ENCODE data around the gene ANKRD27. TPM values are rescaled to one million over a fixed set of nuclear protein-coding genes. Genes with fewer than 3 reads are reported as not detected.
A peak's percentile ranks its signal among the peaks of the same experiment; 100 is the strongest.
"Not testable (repeated sequence)": the region's sequence is repeated elsewhere in the genome, so short reads cannot be mapped to it uniquely, and the experiment has no call there.

The ANKRD27 gene
- total RNA-seq, 1 experiment from 2014 or later, result 40.7 TPM

- Histone ChIP-seq H3K36me3 (replicated peaks; ENCODE audit: control insufficient read depth, insufficient read depth, low read length) (no peaks in the 10 kb centered on the region), H3K4me3 (ENCODE audit: insufficient read depth, low read depth, low read length) (peak overlapping the region; percentile 72), H3K27me3 (ENCODE audit: control insufficient read depth, insufficient read depth, low read length) (peaks cover 29% of the 10 kb centered on the region)
- DNase-seq, result peak; percentile 76
Measured at GRCh38 chr19:32676186-32676894, 1.4 kb upstream of the ANKRD27 start.

DNA sequence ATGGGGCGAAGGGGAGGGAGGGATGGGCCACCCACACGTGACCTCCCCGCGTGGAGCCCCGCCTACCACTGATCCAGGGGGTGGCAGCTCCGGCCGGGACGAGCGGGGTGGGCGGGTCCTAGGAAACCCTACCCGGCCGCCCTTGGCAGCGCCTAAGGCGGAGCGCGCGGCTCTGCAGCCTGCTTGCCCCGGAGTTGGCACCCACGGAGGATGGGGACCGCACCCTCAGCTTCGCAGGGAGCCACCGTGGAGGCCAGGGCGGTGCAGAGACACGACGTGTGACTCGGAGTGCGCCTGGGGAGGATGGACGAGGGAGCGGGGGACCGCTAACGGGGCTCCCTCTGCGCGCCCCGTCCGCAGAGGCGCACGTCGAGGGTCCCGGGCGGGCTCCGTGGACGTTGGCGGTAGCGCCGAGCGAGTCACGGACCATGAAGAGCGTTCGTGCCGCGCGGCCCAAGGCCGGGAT is 773 bp upstream of the ANKRD27 start, which contains the start of gene RGS9BP:
Gene RGS9BP (plus strand): TSS at position 129 of the 466 bp plus-strand sequence. CDS start 416 bp downstream, outside the sequence.
- Histone ChIP-seq H3K36me3 (replicated peaks; ENCODE audit: control insufficient read depth, insufficient read depth, low read length) (no peaks in the 10 kb centered on the region), H3K4me3 (ENCODE audit: insufficient read depth, low read depth, low read length) (peak within 1 kb of the TSS; percentile 91), H3K27me3 (ENCODE audit: control insufficient read depth, insufficient read depth, low read length) (peaks cover 29% of the 10 kb centered on the region)
- peak; percentile 83 for DNase-seq

DNA sequence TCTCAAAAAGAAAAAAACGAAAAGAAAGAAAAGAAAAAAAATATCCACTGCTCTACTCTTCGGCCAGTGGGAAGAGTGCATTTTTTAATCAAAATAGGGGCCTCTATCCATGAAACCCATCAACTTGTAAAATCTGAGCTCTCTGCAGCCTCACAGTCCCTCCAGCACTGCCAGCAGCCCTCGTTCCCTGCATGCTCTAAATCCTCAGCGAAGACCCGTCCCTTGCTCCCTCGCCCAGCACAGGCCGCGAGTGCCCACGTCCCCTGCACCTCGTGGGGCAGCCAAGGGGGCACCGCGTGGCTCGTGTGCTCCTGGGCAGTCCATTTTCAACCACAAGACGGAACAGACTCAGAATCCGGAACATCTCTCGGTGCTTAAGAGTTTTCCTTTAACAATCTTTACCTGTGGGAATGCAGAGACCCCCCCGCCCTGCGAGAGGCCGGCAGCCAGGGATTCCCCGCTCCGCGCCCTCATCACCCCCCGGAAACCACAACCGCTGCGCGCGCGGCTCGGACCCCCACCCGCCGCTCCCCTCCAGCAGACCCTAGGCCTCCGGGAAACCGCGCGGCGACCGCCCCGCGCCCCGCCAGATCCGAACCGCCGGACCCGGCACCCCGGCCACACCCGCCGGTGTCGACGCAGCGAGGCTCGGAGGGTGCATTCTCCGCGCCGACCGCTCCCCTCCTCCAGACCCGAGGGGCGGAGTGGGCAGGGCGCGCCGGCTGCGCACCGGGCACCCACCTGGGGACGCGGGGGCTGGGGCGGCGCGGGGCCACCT is 638 bp downstream of the ANKRD27 start:
- peaks cover 29% of the 10 kb centered on the region for H3K27me3 ChIP-seq (ENCODE audit: control insufficient read depth, insufficient read depth, low read length)
- DNase-seq, result no peak
- no peaks in the 10 kb centered on the region for H3K36me3 ChIP-seq (replicated peaks; ENCODE audit: control insufficient read depth, insufficient read depth, low read length)
- peak overlapping the region; percentile 91 for H3K4me3 ChIP-seq (ENCODE audit: insufficient read depth, low read depth, low read length)

GRCh38 chr19:32673573-32673972 is 1.4 kb downstream of the ANKRD27 start:
- H3K27me3 ChIP-seq (ENCODE audit: control insufficient read depth, insufficient read depth, low read length), result peaks cover 29% of the 10 kb centered on the region
- H3K4me3 ChIP-seq (ENCODE audit: insufficient read depth, low read depth, low read length), result no peak overlapping the region
- DNase-seq, result no peak
- H3K36me3 ChIP-seq (replicated peaks; ENCODE audit: control insufficient read depth, insufficient read depth, low read length), result no peaks in the 10 kb centered on the region

GRCh38 chr19:32672841-32673240 is 2.1 kb downstream of the ANKRD27 start:
- Histone ChIP-seq H3K4me3 (ENCODE audit: insufficient read depth, low read depth, low read length) (no peak overlapping the region), H3K36me3 (replicated peaks; ENCODE audit: control insufficient read depth, insufficient read depth, low read length) (no peaks in the 10 kb centered on the region), H3K27me3 (ENCODE audit: control insufficient read depth, insufficient read depth, low read length) (peaks cover 24% of the 10 kb centered on the region)
- DNase-seq, result no peak

DNA sequence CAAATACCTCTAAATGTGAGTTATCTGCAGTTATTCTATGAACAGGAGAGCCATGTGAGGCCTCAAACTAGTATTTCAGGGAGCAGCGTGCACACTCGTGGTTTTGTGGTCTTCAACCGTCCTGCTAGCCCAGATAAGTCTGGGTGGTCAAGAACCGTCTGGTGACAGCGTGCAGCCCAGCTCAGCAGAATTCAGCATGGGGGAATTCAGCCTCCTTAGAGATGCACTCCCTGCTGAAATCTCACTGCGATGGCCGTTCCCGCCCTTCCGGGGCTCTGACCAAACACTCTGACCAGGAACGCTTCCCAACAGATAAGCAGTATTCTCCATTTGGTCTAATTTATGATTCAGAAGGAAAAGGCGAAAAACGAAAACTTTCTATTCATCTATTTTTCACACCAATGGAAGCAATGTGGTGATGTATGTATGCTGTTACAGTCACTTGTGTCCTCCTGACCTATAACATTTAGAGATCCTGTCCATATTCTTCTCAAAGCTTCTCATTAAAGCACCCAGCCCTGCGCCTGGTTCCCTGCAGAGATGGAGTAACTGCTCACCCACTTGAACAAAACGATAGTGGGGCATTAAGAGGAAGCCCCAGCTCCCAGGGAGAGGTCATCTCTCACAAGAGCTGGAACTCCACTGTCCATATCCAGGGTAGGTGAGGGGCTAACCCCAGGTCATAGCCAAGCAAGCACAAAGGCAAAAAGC is 2.9 kb downstream of the ANKRD27 start:
- no peak for DNase-seq
- H3K4me3 ChIP-seq (ENCODE audit: insufficient read depth, low read depth, low read length), result no peak overlapping the region

DNA sequence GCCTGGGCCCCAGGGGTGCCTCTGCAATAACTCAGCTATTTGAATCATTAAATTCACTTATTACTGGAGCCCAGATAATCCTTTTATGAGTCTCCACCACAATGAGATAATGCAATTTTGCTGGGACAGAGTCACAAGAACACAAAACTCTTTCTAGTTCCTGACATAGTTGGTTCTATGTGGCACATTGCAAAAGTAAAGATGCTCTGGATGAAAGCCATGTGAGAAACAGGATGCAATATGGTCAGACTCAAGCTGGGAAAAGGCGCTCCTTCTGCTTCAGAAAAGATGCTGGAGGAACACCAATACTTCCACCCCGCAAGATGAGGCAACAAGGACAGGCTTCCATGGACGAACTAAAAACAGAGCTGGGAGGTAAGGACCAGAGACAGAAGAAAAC is 5.7 kb downstream of the ANKRD27 start:
- Histone ChIP-seq H3K4me3 (ENCODE audit: insufficient read depth, low read depth, low read length) (no peak overlapping the region), H3K27me3 (ENCODE audit: control insufficient read depth, insufficient read depth, low read length) (no peaks in the 10 kb centered on the region), H3K36me3 (replicated peaks; ENCODE audit: control insufficient read depth, insufficient read depth, low read length) (no peaks in the 10 kb centered on the region; the same call in 1 of the 2 replicates)
- no peak for DNase-seq

More for the DNA sequence above, 2.9 kb downstream of the ANKRD27 start:
- H3K27me3 ChIP-seq (ENCODE audit: control insufficient read depth, insufficient read depth, low read length), result peaks cover 16% of the 10 kb centered on the region
- no peaks in the 10 kb centered on the region for H3K36me3 ChIP-seq (replicated peaks; ENCODE audit: control insufficient read depth, insufficient read depth, low read length)

GRCh38 chr19:32666084-32666483 is 8.9 kb downstream of the ANKRD27 start:
- Histone ChIP-seq H3K36me3 (replicated peaks; ENCODE audit: control insufficient read depth, insufficient read depth, low read length) (no peaks in the 10 kb centered on the region; the same call in 1 of the 2 replicates), H3K4me3 (ENCODE audit: insufficient read depth, low read depth, low read length) (no peak overlapping the region), H3K27me3 (ENCODE audit: control insufficient read depth, insufficient read depth, low read length) (no peaks in the 10 kb centered on the region)
- no peak for DNase-seq

DNA sequence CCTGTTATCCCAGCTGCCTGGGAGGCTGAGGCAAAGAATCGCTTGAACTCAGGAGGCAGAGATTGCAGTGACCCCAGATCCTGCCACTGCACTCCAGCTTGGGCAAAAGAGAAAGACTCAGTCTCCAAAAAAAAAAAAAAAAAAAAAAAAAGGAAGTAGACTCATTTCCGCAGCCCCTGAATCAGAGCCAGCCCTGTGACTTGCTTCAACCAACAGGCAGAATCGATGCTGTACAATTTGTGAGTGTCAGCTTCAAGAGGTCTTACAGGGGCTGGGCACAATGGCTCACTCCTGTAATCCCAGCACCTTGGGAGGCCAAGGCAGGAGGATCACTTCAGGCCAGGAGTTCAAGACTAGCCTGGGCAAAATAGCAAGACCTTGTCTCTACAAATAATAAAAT is 12.8 kb downstream of the ANKRD27 start:
- no peak overlapping the region for H3K4me3 ChIP-seq (ENCODE audit: insufficient read depth, low read depth, low read length)
- H3K36me3 ChIP-seq (replicated peaks; ENCODE audit: control insufficient read depth, insufficient read depth, low read length), result no peaks in the 10 kb centered on the region; the same call in 1 of the 2 replicates
- DNase-seq, result no peak
- no peaks in the 10 kb centered on the region for H3K27me3 ChIP-seq (ENCODE audit: control insufficient read depth, insufficient read depth, low read length)

GRCh38 chr19:32661318-32661717 is 13.7 kb downstream of the ANKRD27 start:
- no peak for DNase-seq
- Histone ChIP-seq H3K27me3 (ENCODE audit: control insufficient read depth, insufficient read depth, low read length) (no peaks in the 10 kb centered on the region), H3K36me3 (replicated peaks; ENCODE audit: control insufficient read depth, insufficient read depth, low read length) (no peaks in the 10 kb centered on the region; the same call in 1 of the 2 replicates), H3K4me3 (ENCODE audit: insufficient read depth, low read depth, low read length) (no peak overlapping the region)

DNA sequence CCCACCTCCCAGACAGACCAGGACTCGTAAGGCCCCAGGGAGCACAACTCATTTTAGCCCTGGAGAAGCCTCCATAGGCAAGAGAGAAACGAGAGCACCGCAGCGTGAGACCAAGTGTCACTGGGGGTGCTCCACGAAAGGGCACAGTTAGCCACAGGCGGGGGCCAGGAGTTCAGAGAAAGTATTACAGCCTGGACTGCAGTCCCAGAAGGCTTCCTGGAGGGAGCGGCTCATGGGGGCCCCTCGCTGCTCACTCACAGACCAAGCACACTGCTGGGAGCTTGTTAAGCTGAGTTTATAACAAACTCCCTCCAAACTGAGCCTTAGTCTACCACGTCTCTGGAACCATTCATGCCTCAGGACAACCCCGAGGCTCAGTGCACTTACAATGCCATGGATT is 16.5 kb downstream of the ANKRD27 start:
- no peak for DNase-seq
- Histone ChIP-seq H3K36me3 (replicated peaks; ENCODE audit: control insufficient read depth, insufficient read depth, low read length) (peaks cover 2% of the 10 kb centered on the region; the same call in 1 of the 2 replicates), H3K4me3 (ENCODE audit: insufficient read depth, low read depth, low read length) (no peak overlapping the region), H3K27me3 (ENCODE audit: control insufficient read depth, insufficient read depth, low read length) (no peaks in the 10 kb centered on the region)

- no peak overlapping the region for H3K4me3 ChIP-seq (ENCODE audit: insufficient read depth, low read depth, low read length)
- DNase-seq, result no peak
- no peaks in the 10 kb centered on the region for H3K27me3 ChIP-seq (ENCODE audit: control insufficient read depth, insufficient read depth, low read length)
- H3K36me3 ChIP-seq (replicated peaks; ENCODE audit: control insufficient read depth, insufficient read depth, low read length), result peaks cover 2% of the 10 kb centered on the region; the same call in 1 of the 2 replicates
Measured at GRCh38 chr19:32658075-32658474, 16.9 kb downstream of the ANKRD27 start.

DNA sequence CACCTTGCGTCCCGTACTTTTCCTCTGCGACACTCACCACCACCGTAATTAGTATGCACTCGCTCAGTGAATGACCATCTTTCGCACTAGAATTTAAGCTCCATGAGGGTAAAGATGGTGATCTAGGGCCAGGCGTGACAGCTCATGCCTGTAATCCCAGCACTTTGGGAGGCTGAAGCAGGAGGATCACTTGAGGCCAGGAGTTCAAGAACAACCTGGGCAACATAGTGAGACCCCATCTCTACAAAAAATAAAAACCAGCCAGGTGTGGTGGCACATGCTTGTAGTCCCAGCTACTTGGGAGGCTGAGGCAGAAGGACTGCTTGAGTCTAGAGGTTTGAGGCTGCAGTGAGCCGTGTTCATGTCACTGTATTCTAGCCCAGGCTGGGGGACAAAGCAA is 18.6 kb downstream of the ANKRD27 start:
- H3K27me3 ChIP-seq (ENCODE audit: control insufficient read depth, insufficient read depth, low read length); DNase-seq; H3K36me3 ChIP-seq (replicated peaks; ENCODE audit: control insufficient read depth, insufficient read depth, low read length); H3K4me3 ChIP-seq (ENCODE audit: insufficient read depth, low read depth, low read length): not testable (repeated sequence)

DNA sequence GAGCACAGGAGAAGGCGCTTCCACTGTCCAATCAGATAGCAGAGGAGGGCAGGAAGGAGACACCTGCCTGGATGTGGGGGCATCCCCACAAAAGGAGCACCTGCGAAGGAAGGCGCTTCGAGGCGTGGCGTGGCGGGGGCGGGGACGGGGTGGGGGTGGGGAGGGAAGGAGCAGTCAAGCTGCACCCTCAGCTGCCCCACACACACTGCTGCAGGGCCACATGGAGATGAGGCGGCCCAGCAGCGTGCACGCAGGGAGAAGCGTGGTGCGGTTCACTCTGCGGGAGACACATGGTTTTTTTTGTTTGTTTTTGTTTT is 21.4 kb downstream of the ANKRD27 start:
- DNase-seq, result peak; percentile 51
- Histone ChIP-seq H3K36me3 (replicated peaks; ENCODE audit: control insufficient read depth, insufficient read depth, low read length) (peaks cover 2% of the 10 kb centered on the region; the same call in 1 of the 2 replicates), H3K4me3 (ENCODE audit: insufficient read depth, low read depth, low read length) (no peak overlapping the region), H3K27me3 (ENCODE audit: control insufficient read depth, insufficient read depth, low read length) (no peaks in the 10 kb centered on the region)

All from H7 (cell line).